HepG2 (cell line): ENCODE data around the gene CFAP61. TPM values are rescaled to one million over a fixed set of nuclear protein-coding genes. Genes with fewer than 3 reads are reported as not detected.

Experiments
- ATAC-seq: fragments of 200-7000 bp; cut with Tn5 transposase; 3 replicates; pipeline ENCODE4 v1.9.1; 2020; ENCODE audit warnings: mild to moderate bottlenecking, moderate library complexity
- BruUV-seq: library from RNA; stranded (reverse); fragments of 400-500 nt; replicated peaks from 2 replicates; lab custom pipeline; 2021; lab: Mats Ljungman, UMichigan
- CTCF ChIA-PET: fragments of 300-600 bp; formaldehyde crosslinking; extraction: SDS; loops from one replicate; lab custom pipeline; 2021; ENCODE audit warnings: low total read pairs, inconsistent platforms, low intra/inter-chr PET ratio; lab: Yijun Ruan, JAX
- POLR2A ChIA-PET: fragments of 350-600 bp; sonication (Branson Sonifier 250); formaldehyde crosslinking; loops from one replicate; lab custom pipeline; 2020; ENCODE audit warnings: antibody characterized with exemption, inconsistent platforms; lab: Yijun Ruan, JAX
- DNase-seq: peaks from one replicate; pipeline ENCODE4 v3.0.0-alpha.2; 2015; ENCODE audit warnings: low spot score
- FAIRE-seq: peaks from 3 replicates; lab custom pipeline; 2011; peaks lifted over from hg19 to GRCh38; lab: Jason Lieb, UNC
- H2AFZ ChIP-seq: one replicate; pipeline ENCODE4 v1.6.1; 2011; ENCODE audit warnings: low read length, inconsistent platforms
- H3K27ac ChIP-seq: fragments of 300-600 bp; 3 replicates; pipeline ENCODE4 v1.8.0; 2011; ENCODE audit warnings: mixed run types, mild to moderate bottlenecking, mixed read lengths, low read length, inconsistent platforms; ENCODE audit not compliant: insufficient read depth; ENCODE audit errors: extremely low read length
- H3K27me3 ChIP-seq, 2 experiments: fragments of 200-600 bp in 1 of 2; 2 replicates in 1 of 2; 3 replicates in 1 of 2; pipeline versions ENCODE4 v1.6.0 to v1.8.0; 2011; ENCODE audit warnings: low read length in 2 of 2, mild to moderate bottlenecking in 2 of 2, moderate library complexity in 2 of 2, inconsistent platforms in 1 of 2; ENCODE audit not compliant: insufficient read depth in 2 of 2, control insufficient read depth in 1 of 2
- H3K36me3 ChIP-seq, 2 experiments: fragments of 200-600 bp in 1 of 2; replicated peaks in 1 of 2; 2 replicates in 1 of 2; 3 replicates in 1 of 2; pipeline versions ENCODE4 v1.5.1 to v1.8.0; 2011; ENCODE audit warnings: low read length in 2 of 2, inconsistent platforms in 1 of 2; ENCODE audit not compliant: insufficient read depth in 2 of 2, control insufficient read depth in 1 of 2
- H3K4me1 ChIP-seq: 2 replicates; pipeline ENCODE4 v1.5.1; 2012; ENCODE audit warnings: low read length, inconsistent platforms; ENCODE audit not compliant: insufficient read depth
- H3K4me2 ChIP-seq: 2 replicates; pipeline ENCODE4 v1.6.0; 2011; ENCODE audit warnings: low read depth, low read length, inconsistent platforms
- H3K4me3 ChIP-seq, 3 experiments: fragments of 200-600 bp in 1 of 3; sonication (generic), shearing (Covaris generic) in 1 of 3; replicated peaks in 1 of 3; 2 replicates each; pipeline ENCODE4 v1.5.1; 2011 to 2016; ENCODE audit warnings: low read length in 3 of 3, inconsistent platforms in 2 of 3, low read depth in 2 of 3, mild to moderate bottlenecking in 2 of 3, control low read depth in 1 of 3, mixed read lengths in 1 of 3; ENCODE audit not compliant: insufficient read depth in 1 of 3
- H3K79me2 ChIP-seq: one replicate; pipeline ENCODE4 v1.6.1; 2011; ENCODE audit warnings: low read length, inconsistent platforms; ENCODE audit not compliant: insufficient read depth
- H3K9ac ChIP-seq: 2 replicates; pipeline ENCODE4 v1.6.0; 2011; ENCODE audit warnings: mild to moderate bottlenecking, low read depth, low read length, inconsistent platforms; ENCODE audit not compliant: insufficient read depth
- H3K9me3 ChIP-seq: 2 replicates; pipeline ENCODE4 v1.5.1; 2012; ENCODE audit warnings: mild to moderate bottlenecking, low read length
- H4K20me1 ChIP-seq: 2 replicates; pipeline ENCODE4 v1.6.0; 2011; ENCODE audit warnings: inconsistent platforms, mild to moderate bottlenecking, low read length, moderate library complexity; ENCODE audit not compliant: insufficient read depth
- MBNL3 ChIP-seq: fragments of 250-450 bp; sonication (Bioruptor Pico); conservative IDR thresholded peaks from 2 replicates; pipeline ENCODE4 v1.8.0; 2022; ENCODE audit warnings: mild to moderate bottlenecking, inconsistent platforms
- NFAT5 ChIP-seq: sonication (generic); formaldehyde crosslinking; IDR thresholded peaks from 2 replicates; pipeline ENCODE4 v1.4.0; 2020; ENCODE audit warnings: missing genetic modification reagents
- SMAD3 ChIP-seq: sonication (generic); formaldehyde crosslinking; IDR thresholded peaks from 2 replicates; pipeline ENCODE4 v1.4.0; 2020; ENCODE audit warnings: missing genetic modification reagents
- ZSCAN21 ChIP-seq: sonication (generic); formaldehyde crosslinking; IDR thresholded peaks from 2 replicates; pipeline ENCODE4 v1.8.0; 2022; ENCODE audit warnings: mild to moderate bottlenecking, missing genetic modification reagents, moderate library complexity, borderline replicate concordance
- WGBS: methylation state at CpG from one replicate; pipeline ENCODE4 v1.1.6; 2017; ENCODE audit warnings: low lambda C conversion rate; 5-methylcytosine and 5-hydroxymethylcytosine counted together
- in situ Hi-C: cut with HindIII; loops from 2 replicates; pipeline ENCODE4 v1.10.0; 2017; ENCODE audit warnings: low pct_unique_long_range_greater_than_20kb; ENCODE audit not compliant: extremely low pct_ligation_motif_present
- intact Hi-C: fragments of 100-400 bp; cut with micrococcal nuclease; formaldehyde crosslinking; loops from one replicate; pipeline ENCODE4 v1.10.0; 2022; ENCODE audit not compliant: unreplicated experiment
- polyA plus RNA-seq, 8 experiments: library from polyadenylated mRNA; depleted of rRNA in 3 of 8; stranded (reverse) in 7 of 8; unstranded in 1 of 8; fragments of >200 nt; fragmentation: Illumina TruSeq in 4 of 8; extraction: Trizol in 4 of 8; gene quantifications; 2 replicates each; pipeline versions ENCODE4 v1.2.1 to v1.2.3, GENCODE V29; 2011 to 2016; ENCODE audit warnings: low read depth in 4 of 8, missing spikeins in 1 of 8, mixed read lengths in 1 of 8; ENCODE audit not compliant: insufficient read depth in 1 of 8
- total RNA-seq, 5 experiments: library from RNA; depleted of rRNA; stranded (reverse); fragments of >200 nt; fragmentation: Illumina TruSeq; extraction: Trizol; gene quantifications; 2 replicates each; pipeline ENCODE4 v1.2.3, GENCODE V29; 2016; ENCODE audit warnings: low read depth in 1 of 5
- TF ChIP-seq, protein P1 (sequence below): sonication (generic); formaldehyde crosslinking; IDR thresholded peaks from 2 replicates; pipeline ENCODE4 v1.8.1; 2023; ENCODE audit warnings: mild to moderate bottlenecking, moderate library complexity, missing genetic modification reagents
- TF ChIP-seq, protein P2 (sequence below): sonication (generic); formaldehyde crosslinking; IDR thresholded peaks from 2 replicates; pipeline ENCODE4 v1.4.0; 2020; ENCODE audit warnings: missing genetic modification reagents
- TF ChIP-seq, protein P3 (sequence below): sonication (generic); formaldehyde crosslinking; IDR thresholded peaks from 2 replicates; pipeline ENCODE4 v1.8.1; 2022; ENCODE audit warnings: low read depth, mild to moderate bottlenecking, missing genetic modification reagents

The CFAP61 gene
- total and polyA plus RNA-seq, 2 of the 13 experiments (the other 11 are each of a cell fraction or from before 2014, with no cell fraction given): 0.27 TPM; not detected in 1

- intact Hi-C loops: no loop called here
- TF ChIP-seq, protein P1, sequence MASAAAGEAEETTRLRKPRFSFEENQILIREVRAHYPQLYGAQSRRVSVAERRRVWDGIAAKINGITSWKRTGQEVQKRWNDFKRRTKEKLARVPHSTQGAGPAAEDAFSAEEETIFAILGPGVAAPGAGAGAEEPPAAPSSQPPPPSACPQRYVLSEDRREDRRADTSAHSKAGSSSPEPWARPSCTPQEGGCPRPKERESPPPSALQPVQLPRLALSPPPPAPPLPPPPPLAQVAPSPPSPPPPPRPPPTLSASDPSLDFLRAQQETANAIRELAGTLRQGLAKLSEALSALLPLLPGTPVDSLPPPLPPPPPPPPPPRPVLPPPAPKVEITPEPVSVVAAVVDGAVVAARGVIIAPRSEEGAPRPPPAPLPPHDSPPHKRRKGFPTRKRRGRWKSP (CRISPR knock-in tag): no peak
- TF ChIP-seq, protein P2, sequence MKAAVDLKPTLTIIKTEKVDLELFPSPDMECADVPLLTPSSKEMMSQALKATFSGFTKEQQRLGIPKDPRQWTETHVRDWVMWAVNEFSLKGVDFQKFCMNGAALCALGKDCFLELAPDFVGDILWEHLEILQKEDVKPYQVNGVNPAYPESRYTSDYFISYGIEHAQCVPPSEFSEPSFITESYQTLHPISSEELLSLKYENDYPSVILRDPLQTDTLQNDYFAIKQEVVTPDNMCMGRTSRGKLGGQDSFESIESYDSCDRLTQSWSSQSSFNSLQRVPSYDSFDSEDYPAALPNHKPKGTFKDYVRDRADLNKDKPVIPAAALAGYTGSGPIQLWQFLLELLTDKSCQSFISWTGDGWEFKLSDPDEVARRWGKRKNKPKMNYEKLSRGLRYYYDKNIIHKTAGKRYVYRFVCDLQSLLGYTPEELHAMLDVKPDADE (CRISPR knock-in tag): no peak
- TF ChIP-seq NFAT5 (CRISPR knock-in tag) (no peak), ZSCAN21 (CRISPR knock-in tag) (no peak), SMAD3 (CRISPR knock-in tag) (no peak), MBNL3 (CRISPR knock-in tag) (no peak)
- TF ChIP-seq, protein P3, sequence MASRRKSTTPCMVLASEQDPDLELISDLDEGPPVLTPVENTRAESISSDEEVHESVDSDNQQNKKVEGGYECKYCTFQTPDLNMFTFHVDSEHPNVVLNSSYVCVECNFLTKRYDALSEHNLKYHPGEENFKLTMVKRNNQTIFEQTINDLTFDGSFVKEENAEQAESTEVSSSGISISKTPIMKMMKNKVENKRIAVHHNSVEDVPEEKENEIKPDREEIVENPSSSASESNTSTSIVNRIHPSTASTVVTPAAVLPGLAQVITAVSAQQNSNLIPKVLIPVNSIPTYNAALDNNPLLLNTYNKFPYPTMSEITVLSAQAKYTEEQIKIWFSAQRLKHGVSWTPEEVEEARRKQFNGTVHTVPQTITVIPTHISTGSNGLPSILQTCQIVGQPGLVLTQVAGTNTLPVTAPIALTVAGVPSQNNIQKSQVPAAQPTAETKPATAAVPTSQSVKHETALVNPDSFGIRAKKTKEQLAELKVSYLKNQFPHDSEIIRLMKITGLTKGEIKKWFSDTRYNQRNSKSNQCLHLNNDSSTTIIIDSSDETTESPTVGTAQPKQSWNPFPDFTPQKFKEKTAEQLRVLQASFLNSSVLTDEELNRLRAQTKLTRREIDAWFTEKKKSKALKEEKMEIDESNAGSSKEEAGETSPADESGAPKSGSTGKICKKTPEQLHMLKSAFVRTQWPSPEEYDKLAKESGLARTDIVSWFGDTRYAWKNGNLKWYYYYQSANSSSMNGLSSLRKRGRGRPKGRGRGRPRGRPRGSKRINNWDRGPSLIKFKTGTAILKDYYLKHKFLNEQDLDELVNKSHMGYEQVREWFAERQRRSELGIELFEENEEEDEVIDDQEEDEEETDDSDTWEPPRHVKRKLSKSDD (CRISPR knock-in tag): no peak
- no peak for FAIRE-seq
- Histone ChIP-seq H2AFZ (no peak overlapping the region), H3K27ac (no peak overlapping the region), H3K9ac (no peak overlapping the region), H3K9me3 (no peaks in the 10 kb centered on the region), H3K36me3 (peaks cover 7 to 59% of the 10 kb centered on the region in 2 experiments), H3K4me2 (no peak overlapping the region), H3K4me1 (peaks cover 40% of the 10 kb centered on the region), H3K27me3 (no peaks in the 10 kb centered on the region; a peak in 1 of 5 replicates), H4K20me1 (peaks cover 5% of the 10 kb centered on the region), H3K4me3 (no peak overlapping the region), H3K79me2 (peaks cover 93% of the 10 kb centered on the region)
- no peak for ATAC-seq
- in situ Hi-C loops: no loop called here
- ChIA-PET CTCF (no interaction called here), POLR2A (interaction anchor here (0.9 kb wide), 1 partner anchor 30 kb away, joined by 4 read pairs; the partner anchor contains the start of genes CFAP61 and CRNKL1)
- no peak for DNase-seq
- BruUV-seq: no TSS peak
- WGBS: 86% methylated on average over 7 of the region's 7 CpGs
Observed at GRCh38 chr20:20021835-20022234, 30.5 kb upstream of the CFAP61 start.
